Activated CD4-positive, alpha-beta T cell treated with anti-CD3 and anti-CD28 coated beads for 24 hours (primary cell): ENCODE measurements around the gene NDUFS2.

ENCODE experiments used
- DNase-seq, 2 donors: peaks; one replicate each; pipeline ENCODE4 v3.0.0-alpha.2; 2020; ENCODE audit warnings: low read depth in 2 of 2

The NDUFS2 gene

GRCh38 chr1:161201836-161202712, at the start of gene NDUFS2:
Gene NDUFS2 (plus strand): TSS chr1:161202367. CDS start chr1:161202386, 19 bp downstream.
- peak; percentile 88 to 89 for DNase-seq

GRCh38 chr1:161153176-161153575, 49.0 kb upstream of the NDUFS2 start:
- no peak for DNase-seq

- DNase-seq: peak; percentile 63 to 68
These were observed 48.4 kb upstream of the NDUFS2 start, which contains the start of gene UFC1 for GRCh38 chr1:161153682-161154337. Gene UFC1 (plus strand): TSS chr1:161153978. CDS start chr1:161153998, 20 bp downstream.

- no peak for DNase-seq
These were observed 44.3 kb upstream of the NDUFS2 start for GRCh38 chr1:161157867-161158266.

DNA sequence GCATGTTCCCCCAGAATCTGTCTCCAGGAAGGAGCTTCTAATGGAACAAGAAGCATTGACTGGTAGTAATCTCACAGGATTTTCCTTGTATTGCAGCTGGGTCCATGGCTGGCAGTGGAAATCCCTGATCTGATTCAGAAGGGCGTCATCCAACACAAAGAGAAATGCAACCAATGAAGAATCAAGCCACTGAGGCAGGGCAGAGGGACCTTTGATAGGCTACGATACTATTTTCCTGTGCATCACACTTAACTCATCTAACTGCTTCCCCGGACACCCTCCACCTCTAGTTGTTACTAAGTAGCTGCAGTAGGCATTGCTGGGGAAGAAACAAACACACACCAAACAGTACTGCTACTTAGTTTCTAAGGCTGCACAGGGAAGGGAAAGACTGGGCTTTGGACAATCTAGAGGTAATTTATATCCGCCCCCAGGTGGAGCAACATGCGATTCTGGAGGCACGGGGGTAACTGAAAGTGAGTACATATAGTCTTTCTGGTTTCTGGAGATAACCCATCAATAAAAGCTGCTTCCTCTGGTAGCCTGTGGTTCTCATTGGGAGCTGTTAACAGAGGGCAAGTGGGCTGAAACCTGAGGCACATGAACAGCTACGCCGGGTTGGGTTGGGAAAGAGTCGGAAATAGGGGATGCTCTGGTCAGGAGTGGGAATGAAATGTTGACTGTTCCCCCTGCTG, 43.7 kb upstream of the NDUFS2 start:
- no peak for DNase-seq

DNA sequence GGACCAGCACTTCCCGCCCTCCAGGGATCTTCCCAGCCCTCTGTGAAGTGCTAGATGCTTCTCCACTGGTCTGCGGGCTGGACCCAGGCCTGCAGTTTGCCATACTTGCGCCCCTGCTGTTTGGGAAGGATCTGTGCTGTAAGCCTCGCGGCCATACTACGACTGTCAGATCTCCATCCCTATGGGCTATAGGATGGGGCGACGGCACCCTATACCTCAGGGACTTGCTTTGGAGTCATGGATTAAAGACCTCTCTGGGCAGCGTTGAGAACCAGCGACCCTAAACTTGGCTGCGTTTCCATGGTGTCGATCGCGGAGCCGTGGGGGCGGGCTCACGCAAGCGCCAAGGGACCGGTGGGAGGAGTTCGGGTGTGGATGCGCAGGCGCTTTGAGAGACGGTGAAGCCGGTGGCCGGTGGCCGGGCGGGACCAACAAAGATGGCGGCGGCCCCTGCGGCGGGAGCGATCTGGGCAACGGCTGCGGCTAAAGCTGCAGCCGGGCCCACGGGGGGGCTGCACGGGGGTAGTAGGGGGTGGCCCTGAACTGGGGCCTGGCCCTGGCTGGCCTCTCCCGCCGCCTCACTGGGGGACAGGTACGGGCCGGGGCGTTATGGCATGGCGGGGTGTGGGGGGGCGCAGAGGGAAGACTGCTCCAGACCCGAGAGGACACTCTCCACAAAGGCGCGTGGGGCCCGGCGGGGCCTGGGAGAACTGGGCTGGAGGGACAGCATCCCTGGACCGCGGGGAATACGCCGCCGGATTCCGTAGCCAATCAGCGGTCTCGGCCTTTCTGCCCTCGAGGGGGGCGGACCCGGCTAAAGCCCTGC, 42.9 kb upstream of the NDUFS2 start, which contains the start of gene USP21:
Gene USP21 (plus strand): TSS at position 414 of the 826 bp plus-strand sequence. CDS start 1,141 bp downstream, outside the sequence.
- DNase-seq: peak; percentile 83 to 86

DNA sequence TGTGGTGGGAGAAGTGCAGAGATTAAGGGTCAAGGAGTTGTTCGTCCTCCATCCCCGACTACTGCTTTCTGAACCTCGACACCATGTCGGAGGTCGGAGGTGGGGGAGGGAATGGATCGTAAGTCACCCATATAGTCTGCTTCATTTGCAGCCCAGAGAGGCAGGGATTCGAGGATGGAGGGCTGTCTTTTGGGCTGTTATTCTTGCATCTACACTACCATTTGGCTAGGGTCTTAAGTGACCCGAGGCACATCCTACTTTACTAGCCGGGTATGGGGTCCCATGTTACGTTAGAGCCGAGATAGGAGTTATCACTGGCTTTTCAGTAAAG, 42.3 kb upstream of the NDUFS2 start:
- no peak for DNase-seq

DNA sequence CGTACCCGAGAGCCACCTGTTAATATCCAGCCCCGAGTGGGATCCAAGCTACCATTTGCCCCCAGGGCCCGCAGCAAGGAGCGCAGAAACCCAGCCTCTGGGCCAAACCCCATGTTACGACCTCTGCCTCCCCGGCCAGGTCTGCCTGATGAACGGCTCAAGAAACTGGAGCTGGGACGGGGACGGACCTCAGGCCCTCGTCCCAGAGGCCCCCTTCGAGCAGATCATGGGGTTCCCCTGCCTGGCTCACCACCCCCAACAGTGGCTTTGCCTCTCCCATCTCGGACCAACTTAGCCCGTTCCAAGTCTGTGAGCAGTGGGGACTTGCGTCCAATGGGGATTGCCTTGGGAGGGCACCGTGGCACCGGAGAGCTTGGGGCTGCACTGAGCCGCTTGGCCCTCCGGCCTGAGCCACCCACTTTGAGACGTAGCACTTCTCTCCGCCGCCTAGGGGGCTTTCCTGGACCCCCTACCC, 41.5 kb upstream of the NDUFS2 start:
- no peak for DNase-seq

DNA sequence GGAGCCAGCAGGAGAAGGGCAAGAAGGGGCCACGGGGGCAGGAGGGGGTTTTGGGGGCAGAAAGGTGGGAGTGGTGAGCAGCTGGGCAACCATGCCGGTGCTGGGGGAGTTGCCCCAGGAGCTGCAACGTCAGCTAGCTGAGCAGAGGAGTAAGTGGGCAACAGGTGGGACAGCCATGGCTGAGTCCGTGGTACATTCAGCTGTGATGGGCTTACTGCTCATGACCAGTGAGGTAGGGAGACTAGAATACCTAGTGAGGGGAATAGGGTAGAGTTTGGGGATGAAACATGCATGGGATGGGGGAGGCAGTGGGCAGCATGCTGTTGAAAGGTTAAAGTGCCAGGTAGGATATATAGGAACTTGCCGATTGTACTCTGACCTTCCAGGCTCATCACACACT, 40.5 kb upstream of the NDUFS2 start:
- DNase-seq: no peak

- no peak for DNase-seq
These were observed 40.1 kb upstream of the NDUFS2 start for GRCh38 chr1:161162052-161162451.

DNA sequence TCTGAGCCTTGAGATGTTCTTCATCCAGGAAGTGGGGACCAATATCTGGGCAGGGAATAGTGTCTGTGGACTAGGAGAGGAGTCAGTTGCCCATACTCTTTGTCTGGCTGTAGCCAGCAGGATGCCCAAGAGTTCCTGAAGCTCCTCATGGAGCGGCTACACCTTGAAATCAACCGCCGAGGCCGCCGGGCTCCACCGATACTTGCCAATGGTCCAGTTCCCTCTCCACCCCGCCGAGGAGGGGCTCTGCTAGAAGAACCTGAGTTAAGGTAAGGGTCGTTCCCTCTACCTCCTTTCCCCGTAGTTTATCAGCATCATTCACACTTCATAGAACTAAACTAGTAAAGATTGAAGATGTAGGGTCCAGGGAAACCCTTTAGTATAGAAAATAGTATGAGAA, 39.4 kb upstream of the NDUFS2 start:
- DNase-seq: no peak

GRCh38 chr1:161163793-161164192, 38.4 kb upstream of the NDUFS2 start:
- DNase-seq: no peak

DNA sequence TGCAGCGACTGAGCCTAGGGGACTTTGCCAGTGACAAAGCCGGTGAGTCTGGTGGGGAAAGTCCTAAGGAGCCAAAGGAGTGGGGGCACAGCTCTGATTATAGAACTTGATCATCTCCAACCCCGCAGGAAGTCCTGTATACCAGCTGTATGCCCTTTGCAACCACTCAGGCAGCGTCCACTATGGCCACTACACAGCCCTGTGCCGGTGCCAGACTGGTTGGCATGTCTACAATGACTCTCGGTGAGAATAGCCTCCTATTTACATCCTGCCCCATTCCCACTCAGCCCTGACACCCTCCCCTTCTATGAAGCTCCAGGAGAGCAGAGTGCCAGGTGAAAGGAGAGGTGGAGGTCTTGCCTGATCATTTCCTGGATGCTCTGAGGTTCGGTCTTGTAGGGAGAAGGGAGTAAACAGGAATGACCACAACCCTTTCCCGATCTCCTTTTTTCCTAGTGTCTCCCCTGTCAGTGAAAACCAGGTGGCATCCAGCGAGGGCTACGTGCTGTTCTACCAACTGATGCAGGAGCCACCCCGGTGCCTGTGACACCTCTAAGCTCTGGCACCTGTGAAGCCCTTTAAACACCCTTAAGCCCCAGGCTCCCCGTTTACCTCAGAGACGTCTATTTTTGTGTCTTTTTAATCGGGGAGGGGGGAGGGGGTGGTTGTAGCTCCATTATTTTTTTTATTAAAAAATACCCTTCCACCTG, 37.1 kb upstream of the NDUFS2 start:
- DNase-seq: no peak

DNA sequence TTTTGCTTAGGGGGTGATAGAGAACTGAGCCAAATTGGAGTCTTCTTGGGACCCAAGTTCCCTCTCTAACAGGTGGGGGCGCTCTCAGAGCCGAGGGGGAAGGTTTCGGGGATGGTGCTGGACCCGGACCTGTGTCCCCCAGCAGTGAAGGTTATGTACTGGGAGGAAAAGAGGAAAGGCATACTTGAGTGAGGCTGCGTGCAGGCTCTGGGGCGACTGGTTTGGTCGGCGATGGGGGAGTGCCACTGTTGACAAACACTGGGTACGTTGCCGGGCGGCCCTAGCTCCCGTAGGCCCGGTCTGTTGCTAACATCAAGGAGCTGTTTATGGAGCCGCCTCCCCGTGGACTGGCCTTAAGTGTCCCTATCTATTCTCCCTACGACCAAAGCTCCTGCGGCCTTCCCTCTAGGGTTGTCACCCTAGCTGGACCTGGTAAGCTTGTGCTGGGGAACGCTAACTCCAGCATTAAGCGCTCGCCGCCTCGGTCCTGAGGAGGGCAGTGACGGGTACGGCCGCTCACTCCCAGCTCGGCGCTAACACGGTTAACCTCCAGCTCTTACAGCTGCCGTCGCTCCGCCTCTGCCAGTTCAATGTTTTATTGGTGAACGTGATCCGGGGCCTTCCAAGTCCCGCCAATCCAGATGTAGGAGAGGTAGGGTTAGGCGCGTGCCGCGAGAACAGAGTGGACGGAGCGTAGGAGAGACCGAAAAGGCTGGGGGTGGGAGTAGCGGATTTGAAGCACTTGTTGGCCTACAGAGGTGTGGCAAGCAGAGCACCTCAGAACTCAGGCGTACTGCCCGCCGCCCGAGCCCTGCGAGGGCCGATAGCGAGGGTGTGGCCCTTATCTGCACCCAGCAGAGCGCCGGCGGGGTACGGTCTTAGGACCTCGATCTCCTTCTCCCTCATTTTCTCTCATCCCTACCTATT, 36.2 kb upstream of the NDUFS2 start, which contains the start of gene PPOX:
Gene PPOX (plus strand): TSS at position 685 of the 927 bp plus-strand sequence. CDS start 422 bp downstream, outside the sequence.
- DNase-seq: peak; percentile 80 to 86

DNA sequence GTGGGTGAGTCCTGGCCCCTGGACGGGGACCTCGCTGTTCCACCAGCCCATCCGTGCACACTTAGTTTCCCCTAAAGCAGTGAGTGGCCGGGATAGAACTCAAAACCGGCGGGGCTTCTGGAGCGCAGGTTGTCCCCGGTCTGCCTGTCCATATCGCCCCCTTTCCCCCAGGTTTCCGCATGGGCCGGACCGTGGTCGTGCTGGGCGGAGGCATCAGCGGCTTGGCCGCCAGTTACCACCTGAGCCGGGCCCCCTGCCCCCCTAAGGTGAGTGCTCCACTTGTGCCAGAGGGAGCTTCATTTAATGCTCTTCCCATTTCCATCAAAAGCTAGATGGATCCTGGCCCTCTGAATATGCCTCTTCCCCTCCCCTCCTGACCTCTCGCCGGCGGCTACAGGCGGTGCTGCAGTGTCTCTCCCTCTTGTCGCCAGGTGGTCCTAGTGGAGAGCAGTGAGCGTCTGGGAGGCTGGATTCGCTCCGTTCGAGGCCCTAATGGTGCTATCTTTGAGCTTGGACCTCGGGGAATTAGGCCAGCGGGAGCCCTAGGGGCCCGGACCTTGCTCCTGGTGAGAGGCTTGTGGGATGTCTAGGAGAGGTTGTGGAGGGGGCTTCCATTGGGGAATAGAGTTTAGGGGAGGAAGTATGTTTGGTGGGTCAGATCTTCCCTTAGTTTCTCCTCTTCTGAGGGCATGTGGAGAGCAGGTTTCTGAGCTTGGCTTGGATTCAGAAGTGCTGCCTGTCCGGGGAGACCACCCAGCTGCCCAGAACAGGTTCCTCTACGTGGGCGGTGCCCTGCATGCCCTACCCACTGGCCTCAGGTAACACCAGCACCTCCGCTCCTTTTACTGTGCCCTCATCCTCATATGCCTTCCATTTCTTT, 35.3 kb upstream of the NDUFS2 start:
- DNase-seq: no peak

DNA sequence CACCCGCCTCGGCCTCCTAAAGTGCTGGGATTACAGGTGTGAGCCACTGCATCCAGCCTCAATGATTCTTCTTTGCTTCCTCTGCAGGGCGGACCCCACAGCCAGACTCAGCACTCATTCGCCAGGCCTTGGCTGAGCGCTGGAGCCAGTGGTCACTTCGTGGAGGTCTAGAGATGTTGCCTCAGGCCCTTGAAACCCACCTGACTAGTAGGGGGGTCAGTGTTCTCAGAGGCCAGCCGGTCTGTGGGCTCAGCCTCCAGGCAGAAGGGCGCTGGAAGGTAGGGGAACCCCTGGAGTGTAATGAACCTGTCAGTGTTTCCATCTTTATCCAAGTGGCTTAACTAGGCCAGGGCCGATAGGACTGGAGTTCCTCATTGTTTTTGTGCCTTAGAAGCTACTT, 33.3 kb upstream of the NDUFS2 start:
- no peak for DNase-seq

DNA sequence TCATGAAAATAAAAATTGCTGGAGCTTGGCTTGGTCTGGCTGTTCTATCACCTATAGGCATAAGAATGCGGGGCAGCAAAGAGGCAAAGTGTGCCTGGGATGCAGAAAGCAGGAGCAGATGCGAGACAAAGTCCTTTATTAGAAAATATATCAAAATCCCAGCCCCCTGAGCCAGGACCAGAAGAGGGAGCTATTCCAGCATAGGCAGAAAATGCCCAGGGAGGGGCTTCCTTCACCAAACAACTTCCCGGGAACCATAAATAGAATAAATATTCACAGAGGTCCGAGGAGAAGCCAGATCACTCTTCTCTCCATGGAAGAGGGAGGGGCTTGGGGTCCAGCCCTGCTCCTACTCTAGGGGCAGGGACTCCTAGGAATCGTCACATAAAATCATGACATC, 31.0 kb upstream of the NDUFS2 start:
- DNase-seq: no peak

DNA sequence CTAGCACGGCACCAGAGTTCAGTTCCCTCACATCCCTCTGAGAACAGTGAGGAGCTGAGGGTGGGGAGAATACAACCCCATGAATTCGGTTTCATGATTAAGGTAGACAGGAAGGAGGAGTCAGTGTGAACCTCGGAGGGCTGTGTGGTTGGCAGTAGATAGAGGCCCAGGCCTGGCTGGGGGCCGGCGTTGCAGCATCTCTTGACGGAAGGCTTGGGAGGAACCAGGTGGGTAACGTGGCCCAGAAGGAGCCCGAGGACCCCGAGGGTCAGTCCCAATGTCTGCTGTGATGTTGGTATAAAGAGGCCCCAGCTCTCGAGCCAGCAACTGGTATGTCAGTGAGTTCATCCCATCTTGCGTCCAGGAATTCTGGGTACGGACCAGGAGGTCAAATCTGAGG, 30.5 kb upstream of the NDUFS2 start:
- no peak for DNase-seq
